HG03520 (cell line): Measurements from ENCODE around the gene WDR93.
"Not testable (repeated sequence)": the region's sequence is repeated elsewhere in the genome, so short reads cannot be mapped to it uniquely, and the experiment has no call there.

Source experiments
- ATAC-seq: cut with Tn5 transposase; IDR thresholded peaks from one replicate; pipeline ENCODE4 v1.9.1; 2021; ENCODE audit warnings: mild to moderate bottlenecking, moderate library complexity; ENCODE audit not compliant: unreplicated experiment

Gene WDR93

GRCh38 chr15:89681146-89681545, 9.5 kb upstream of the WDR93 start:
- no peak for ATAC-seq

- ATAC-seq = no peak
Observed at GRCh38 chr15:89685995-89686394, 4.6 kb upstream of the WDR93 start.

GRCh38 chr15:89686522-89686921, 4.1 kb upstream of the WDR93 start:
- no peak for ATAC-seq

- ATAC-seq = not testable (repeated sequence)
Observed at GRCh38 chr15:89689930-89690275, 708 bp upstream of the WDR93 start.

- no peak for ATAC-seq
Observed at GRCh38 chr15:89693091-89693490, 2.5 kb downstream of the WDR93 start.

GRCh38 chr15:89693696-89694095, 3.1 kb downstream of the WDR93 start:
- no peak for ATAC-seq

GRCh38 chr15:89695198-89695597, 4.6 kb downstream of the WDR93 start:
- no peak for ATAC-seq

- ATAC-seq = no peak
Observed at GRCh38 chr15:89704411-89704810, 13.8 kb downstream of the WDR93 start.

- ATAC-seq = no peak
Observed at GRCh38 chr15:89707577-89707976, 17.0 kb downstream of the WDR93 start.

- ATAC-seq = no peak
Observed at GRCh38 chr15:89714775-89715174, 24.2 kb downstream of the WDR93 start.

GRCh38 chr15:89723031-89723430, 32.4 kb downstream of the WDR93 start:
- no peak for ATAC-seq

GRCh38 chr15:89724621-89725020, 34.0 kb downstream of the WDR93 start:
- no peak for ATAC-seq

- no peak for ATAC-seq
Observed at GRCh38 chr15:89725064-89725463, 34.5 kb downstream of the WDR93 start.

GRCh38 chr15:89728254-89728653, 37.6 kb downstream of the WDR93 start:
- no peak for ATAC-seq

- no peak for ATAC-seq
Observed at GRCh38 chr15:89731275-89731674, 40.7 kb downstream of the WDR93 start.

GRCh38 chr15:89732451-89733172, 42.0 kb downstream of the WDR93 start:
- ATAC-seq = no peak

- no peak for ATAC-seq
Observed at GRCh38 chr15:89735773-89736172, 45.2 kb downstream of the WDR93 start.

- ATAC-seq = no peak
Observed at GRCh38 chr15:89740137-89740536, 49.5 kb downstream of the WDR93 start.

GRCh38 chr15:89743011-89743410, 52.4 kb downstream of the WDR93 start:
- no peak for ATAC-seq

- ATAC-seq = no peak
Observed at GRCh38 chr15:89743594-89743993, 53.0 kb downstream of the WDR93 start.

- no peak for ATAC-seq
Observed at GRCh38 chr15:89745131-89745530, 54.5 kb downstream of the WDR93 start.

GRCh38 chr15:89745768-89746167, 55.2 kb downstream of the WDR93 start:
- no peak for ATAC-seq

GRCh38 chr15:89746386-89746780, 55.8 kb downstream of the WDR93 start:
- no peak for ATAC-seq
